Activated CD4-positive, alpha-beta T cell treated with anti-CD3 and anti-CD28 coated beads, Interleukin-2, amount 50 U/mL, for 16 hours (primary cell): ENCODE results near the gene HUNK.

Experiments
- DNase-seq: peaks from one replicate; pipeline ENCODE4 v3.0.0-alpha.2; 2020

The HUNK gene

DNA sequence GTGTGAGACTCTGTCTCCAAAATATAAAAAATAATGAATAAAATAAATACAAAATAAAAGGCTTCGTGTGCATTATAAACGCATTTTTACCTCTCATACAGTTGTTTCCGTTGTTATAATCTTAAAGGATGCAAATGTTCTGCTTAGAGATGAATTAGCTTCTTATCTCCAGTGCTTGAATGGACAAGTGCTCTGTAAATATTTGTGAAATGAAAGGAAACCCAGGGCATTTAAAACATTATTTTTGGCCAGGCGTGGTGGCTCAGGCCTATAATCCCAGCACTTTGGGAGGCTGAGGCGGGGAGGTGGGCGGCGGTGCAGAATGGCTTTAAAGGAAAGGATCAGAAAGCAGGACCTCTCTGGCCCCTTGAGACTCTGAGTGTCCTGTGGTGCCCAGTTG lies 94.5 kb downstream of the HUNK start:
- DNase-seq: no peak

DNA sequence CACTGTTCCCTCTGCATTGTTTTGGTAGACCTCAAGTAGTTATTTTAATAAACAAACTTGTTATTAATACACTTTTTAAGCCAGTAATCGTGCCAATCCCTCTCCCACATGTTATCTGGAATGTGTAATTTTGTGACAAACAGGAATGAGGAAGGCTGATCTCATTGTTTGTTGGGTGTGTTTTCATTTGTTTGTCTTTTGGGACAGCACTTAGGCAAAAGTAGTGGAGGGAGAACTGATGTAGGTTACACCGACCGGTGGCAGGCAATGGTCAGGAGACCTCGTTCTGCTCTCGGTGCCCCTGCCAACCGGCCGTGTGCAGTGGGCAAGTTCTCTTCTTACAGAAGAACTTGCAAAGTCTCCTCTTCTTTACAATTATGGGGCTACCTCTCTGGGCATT lies 99.8 kb downstream of the HUNK start:
- DNase-seq: no peak

DNA sequence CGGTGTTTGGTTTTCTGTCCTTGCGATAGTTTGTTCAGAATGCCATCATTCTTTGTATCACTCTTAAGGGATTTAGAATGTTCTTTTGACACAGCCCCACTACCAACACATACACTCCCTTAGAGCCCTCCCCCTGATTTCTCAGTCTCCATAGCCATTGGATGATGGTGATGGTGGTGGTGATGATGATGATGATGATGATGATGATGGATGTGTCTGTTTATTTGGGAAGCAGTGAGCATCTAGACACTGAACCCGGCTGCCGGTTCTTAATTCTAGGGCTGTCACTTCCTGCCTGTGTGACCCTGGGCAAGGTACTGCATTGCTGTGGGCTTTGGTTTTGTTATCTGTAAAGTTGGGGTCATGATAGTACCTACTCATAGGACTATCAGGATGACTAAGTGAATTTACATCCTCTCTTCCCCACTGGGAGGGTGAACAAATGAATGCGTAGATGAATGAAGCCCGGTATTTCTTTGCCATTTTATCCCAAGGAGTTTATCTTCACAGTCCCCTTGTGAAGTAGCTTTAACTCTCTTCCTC lies 100.7 kb downstream of the HUNK start:
- no peak for DNase-seq

DNA sequence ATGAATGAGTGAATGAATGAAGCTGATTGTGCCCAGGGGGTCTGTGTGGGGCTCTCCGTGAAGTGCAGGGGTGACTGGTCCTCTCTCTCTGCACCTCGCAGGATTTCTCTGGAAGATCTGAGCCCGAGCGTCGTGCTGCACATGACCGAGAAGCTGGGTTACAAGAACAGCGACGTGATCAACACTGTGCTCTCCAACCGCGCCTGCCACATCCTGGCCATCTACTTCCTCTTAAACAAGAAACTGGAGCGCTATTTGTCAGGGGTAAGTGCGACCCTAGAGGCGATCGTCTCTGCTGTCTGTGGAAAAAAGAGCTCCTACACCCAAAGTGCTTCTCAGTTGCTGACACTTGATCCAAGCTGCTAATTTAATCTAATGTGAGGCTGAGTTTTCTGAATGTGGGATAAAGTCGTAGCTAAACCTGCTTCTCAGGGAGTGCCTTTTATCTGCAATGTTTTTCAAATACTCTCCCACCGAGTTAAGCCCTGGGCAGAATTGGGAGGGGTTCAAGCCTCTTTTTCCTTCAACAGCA lies 101.7 kb downstream of the HUNK start:
- DNase-seq: peak; percentile 25

DNA sequence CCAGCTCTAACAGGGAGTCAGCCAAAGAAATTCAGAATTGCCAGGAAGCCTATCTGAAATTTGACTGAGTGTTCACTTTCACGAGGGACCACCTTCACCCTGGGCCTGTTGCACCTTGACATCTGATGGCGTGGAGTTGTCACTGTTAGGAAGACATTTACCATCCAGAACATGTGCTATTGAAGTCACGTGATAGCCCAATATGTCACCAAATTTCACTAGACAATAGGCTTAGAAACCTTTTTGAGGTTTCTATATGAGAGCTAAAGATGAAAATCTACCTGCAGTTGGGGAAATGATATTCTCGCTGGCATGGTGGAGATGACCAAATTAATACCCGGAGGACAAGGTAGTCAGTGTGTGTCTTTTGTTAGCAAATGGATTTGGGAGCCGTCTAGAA lies 102.7 kb downstream of the HUNK start:
- DNase-seq: no peak

DNA sequence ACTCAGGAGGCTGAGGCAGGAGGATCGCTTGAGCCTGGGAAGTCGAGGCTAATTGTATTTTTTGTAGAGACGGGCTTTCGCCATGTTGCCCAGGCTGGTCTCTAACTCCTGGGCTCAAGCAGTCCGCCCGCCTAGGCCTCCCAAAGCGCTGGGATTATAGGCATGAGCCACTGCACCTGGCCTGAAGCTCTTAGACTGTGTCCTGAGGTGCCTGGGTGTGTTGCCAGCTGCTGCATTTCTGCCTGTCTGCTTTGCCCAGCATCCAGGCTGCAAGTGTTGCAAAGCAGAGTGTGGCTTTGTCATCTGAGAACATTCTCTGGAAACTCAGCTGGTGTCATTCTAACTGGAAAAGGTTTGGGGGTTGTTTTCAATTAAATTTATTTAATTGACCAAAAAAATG lies 105.0 kb downstream of the HUNK start:
- DNase-seq: no peak

DNA sequence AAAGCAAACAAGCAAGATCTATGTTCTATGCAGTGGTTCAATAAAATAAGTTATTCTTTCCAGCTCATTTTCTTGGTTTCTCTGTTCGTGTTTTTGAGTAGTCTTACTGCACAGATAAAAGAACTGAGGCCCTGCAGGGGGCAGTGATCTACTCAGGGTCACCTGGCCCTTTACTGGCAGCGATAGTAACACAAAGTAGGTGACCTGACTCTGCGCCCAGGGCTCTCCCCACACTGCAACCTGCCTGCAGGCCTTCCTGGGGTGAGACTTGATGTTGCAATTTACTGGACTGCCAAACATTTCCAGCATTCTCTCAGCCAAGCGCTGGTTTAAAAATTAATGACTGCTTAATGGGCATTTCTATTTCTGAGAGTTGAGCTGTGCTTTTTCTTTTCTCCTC lies 110.3 kb downstream of the HUNK start:
- DNase-seq: no peak

DNA sequence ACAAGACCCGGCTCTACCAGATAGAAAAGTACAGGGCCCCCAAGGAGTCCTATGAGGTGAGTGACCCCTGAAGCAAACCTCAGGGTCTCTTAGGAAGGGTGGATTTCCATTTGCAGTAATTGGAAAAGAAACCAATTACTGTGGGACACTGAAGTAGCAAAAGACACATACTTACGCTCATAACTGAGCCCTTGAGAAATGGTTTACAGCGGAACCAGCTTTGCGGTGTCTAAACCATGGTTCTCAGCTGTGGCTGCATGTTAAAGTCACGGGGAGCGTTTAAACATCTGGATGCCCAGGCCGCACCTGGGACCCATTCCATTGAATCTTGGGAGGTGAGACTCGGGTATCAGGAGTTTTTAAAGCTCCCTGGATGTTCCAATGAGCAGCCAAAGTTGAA lies 110.7 kb downstream of the HUNK start:
- no peak for DNase-seq

DNA sequence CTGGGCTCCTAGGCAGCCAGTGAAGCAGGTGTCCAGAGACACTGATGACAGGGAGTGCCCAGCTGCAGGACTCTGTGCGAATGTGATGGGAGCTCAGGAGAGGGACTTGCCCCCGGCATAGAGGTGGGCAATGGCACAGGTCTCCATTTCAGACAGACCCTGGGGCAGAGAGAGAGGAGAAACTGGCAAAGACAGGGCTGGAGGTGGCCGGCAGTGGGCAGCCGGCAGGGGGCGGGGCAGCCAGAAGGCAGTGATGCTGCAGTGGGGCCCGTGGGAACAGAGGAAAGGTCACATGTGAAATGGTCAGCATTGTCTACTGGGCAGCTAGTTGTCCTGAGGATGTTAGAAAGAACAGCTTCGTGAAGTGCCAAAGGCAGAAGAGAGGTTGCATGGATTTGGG lies 112.6 kb downstream of the HUNK start:
- no peak for DNase-seq

DNA sequence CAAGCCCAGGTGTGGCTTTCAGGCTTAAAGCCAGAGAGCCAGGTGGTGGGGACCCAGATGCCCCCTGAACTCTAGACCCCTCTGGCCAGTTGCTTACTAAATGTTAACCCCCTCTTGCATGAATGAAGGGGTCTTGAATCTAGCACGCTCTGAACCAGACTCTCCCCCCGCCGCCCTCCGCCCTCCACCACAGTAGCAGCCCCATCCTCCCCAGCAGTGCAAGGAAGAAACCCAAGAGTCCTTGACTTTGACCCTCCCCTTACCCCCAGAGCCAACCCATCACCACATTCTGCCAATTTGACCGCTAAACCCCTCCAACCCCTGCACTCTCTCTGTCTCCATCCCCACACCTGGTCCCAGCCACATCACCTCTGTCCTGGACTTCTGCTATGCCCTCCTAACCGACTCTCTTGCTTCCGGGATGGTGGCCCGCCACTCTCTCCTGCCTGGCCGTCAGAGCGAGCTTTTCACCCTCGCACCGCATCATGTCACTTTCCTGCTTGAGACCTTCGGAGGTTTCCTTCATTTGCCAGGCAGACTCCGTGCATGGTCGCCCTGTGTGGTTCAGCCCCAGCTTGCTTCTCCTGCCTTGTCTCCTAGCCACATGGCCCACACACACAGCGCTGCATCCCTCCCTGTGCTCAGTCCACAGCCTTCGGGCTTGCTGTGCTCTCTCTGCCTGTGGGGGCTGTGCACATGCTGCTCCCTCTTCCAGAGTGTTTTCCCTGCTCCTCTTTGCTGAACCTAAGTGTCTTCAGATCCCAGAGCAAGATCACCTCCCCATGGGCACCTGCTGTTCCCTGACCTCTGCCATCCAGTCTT lies 113.4 kb downstream of the HUNK start:
- no peak for DNase-seq

DNA sequence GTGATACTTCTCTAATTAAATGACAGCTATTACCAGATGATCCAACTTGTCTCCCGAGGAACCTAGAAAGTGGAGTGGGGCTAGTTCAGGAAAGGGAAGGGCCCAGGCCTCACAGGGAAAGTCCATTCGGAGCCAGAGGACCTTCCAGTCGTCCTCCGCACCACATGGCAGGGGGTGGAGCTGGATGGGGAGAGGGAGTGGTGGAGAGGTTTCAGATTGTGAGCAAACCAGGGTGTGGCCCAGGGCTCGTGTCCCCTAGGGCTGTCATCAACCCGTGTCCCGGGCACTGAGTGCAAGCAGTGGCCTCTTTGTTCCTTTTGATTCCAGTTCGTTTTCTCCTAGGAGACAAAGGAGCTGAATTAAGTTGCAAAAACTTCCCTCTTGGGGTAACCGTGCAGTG lies 114.9 kb downstream of the HUNK start:
- DNase-seq: no peak

DNA sequence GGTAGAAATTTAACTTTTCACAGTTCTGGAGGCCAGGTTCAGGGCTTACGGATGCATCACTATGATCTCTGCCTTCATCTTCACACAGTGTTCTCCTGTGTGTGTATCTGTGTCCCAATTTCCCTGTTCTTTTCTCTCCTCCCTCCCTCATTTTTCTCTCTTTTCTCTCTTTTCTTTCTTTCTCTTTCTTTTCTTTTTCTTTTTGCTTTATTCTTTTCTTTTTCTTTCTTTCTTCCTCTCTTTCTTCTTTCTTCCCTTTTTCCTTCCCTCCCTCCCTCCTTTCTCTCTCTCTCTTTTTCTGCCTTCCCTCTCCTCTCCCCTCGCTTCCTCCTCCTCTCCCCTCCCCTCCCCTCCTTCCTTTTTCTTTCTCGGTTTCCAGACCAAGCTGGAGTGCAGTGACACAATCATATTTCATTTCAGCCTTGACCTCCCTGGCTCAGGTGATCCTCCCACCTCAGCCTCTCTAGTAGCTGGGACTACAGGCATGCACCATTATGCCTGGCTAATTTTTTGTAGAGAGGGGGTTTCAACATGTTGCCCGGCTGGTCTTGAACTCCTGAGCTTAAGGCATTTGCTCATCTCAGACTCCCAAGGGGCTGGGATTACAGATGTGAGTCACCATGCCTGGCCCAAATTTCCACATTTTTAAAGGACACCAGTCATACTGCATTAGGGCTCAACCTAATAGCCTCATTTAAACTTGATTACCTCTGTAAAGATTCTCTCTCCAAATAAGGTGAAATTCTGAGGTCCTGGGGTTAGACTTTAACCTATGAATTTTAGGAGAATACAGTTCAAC lies 115.9 kb downstream of the HUNK start:
- DNase-seq: no peak

DNA sequence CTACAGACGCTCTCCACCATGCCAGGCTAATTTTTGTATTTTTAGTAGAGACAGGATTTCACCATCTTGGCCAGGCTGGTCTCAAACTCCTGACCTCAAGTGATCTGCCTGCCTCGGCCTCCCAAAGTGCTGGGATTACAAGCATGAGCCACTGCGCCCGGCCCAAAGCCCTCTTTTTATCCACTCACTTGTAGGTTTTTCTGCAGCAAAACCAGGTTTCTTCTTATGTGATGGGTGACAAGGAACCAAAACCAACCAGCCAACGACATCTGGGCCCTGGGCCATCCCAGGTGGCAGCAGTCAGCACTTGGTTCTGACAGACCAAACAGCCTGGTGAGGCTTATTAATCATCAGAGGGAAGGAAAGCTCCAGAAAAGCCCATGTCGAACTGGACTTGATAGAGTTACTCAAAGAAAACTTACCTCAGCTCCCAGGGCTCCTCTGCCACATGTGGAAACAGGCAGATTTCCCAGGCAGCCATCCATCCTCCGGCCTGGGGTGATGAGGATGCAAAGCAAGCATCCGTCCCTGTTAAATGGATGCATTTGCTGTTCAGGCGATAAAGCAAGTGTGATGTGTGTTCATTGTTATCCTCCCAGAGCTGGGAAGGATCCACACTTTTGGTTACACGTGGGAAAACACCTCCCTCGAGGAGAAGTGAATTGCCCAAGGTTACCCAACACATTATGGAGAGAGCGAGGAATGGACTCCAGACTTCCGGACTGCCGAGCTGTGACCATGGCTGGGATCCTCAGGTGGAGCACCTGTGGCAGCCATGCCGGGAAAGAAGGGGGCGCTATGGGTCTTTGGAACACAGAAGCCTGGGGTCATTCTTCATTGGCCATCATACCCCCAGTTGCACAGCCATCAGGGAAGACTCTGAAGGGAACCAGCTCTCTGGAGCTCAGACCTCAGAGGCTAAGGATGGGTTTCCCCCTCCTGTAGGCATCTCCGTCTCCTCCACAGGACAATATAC lies 118.8 kb downstream of the HUNK start:
- DNase-seq: no peak

DNA sequence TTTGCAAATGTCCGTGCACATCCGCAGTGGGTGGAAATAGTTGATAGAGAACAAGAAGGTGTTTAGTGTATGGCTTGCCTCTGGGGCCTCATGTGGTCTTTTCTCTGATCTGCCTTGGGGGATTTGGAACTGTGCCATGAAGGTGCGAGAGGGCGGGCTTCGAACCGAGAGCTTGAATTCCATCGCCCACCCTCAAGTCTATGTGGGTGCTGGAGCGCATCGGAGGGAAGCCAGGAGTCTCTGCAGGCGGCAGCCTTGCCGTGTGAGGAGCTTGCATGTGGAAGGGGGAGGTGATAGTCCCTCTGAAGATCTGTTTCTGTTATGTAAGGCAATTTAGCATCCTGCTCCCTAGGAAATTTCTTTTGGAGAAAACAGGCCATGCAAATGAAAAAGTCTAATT lies 119.6 kb downstream of the HUNK start:
- DNase-seq: no peak

DNA sequence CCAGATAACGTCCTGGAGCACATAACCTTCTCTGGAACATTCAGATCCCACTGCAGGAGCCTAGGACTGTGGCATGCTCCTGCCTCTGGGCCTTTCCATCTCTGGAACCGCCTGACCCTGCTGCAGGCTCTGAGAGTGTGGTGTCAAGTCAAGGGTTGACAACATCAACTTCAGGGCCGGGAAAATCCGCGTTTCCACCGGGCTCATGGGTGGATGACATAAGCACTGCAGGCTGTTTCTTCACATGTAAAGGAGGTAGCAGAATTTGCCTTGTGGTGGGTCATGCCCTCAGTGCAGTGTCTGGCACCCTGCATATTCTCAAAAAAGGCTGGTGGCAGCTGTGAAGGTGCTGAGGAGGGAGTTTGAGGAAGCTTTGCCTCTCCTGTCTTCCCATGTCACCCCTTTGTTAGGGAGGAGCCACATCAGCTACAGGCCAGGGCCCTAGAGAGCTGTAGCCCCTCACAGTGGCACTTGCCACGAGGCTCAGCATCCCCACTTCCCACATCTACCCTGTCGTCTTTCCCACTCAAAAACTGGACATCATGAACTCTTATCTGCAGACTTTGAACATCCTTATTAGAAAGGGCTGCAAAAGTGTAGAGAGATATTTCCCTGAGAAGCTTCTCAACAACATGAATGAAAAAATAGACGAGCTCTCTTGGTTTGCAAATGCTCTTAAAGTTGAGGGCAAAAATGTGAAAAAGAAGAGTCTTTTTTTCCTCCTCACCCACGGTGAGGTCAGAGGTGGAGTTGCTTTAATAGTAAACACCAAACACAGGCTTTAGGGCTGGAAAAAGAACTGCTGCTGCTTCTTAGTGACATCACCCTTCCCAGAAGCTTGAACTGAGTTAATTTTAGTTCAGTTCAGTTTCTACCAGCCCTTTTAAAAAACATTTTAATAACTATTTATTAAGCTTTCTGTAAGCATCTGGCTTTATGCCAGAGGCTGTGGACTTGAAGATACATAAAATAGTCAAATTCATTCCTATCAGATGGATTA lies 121.3 kb downstream of the HUNK start:
- DNase-seq: no peak

DNA sequence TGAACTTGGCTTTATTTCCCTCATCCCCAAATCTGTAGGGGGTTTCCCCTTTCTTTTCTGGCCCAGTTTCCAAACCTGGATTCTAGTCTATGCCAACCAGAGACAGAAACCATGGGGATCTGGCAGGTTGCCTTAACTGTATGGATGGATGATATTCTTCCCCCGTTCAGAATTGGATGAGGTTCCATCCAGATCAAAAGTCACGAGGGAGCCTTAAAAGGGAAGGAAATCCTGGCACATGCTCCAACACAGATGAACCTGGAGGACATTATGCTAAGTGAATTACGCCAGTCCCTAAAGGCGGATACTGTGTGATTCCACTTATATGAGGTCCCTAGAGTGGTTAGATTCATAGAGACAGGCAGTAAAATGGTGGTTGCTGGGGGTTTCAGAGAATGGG lies 124.4 kb downstream of the HUNK start:
- DNase-seq: no peak

DNA sequence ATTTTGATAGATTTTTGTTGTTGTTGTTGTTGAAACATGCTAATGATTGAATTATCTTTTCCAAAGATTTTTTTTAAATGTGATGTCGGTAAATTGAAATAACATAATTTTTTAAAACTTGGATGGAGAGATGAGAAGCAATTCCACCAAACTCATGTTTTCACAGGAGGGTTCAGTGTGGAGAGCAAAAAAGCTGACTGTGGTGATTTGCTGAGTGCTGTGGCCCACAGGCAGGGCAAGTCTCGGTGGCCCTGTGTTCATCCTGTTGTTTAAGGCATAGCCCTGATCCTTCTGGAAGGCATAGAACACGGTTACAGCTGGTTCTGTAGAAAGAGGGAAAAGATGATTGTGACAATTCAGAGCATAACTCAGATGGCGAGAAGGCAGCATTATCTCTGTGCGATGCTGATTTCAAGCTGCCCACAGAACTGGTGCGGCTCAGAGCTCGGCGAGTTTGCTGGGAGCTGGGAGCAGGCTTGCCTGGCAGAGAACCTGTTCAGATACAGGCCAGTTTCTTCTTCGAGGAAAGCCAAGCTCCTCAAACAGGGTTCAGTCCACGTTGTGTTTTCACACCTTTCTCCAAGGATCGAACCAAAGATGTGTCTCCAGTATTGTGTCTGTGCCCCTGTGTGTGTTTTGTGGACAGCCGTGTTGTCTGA lies 127.1 kb downstream of the HUNK start:
- DNase-seq: no peak

DNA sequence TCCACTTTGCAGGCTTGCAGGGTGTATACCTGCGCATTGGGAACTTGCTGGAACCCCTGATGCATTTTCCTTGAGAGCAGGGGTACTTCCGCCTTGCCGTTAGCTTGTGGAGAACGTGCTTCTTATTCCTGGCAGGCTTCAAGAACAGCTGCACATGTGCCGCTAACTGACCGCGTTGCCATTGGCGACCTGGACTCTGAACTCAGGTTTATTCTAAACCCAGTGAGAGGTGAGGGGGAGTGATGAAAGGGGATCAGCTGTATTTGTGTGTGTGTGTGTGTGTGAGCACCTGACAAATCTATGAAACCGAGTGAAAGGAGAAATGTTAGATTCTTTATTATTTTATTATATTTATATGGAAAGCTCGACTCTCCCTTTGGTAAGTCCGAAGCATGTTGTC lies 128.6 kb downstream of the HUNK start:
- DNase-seq: no peak

DNA sequence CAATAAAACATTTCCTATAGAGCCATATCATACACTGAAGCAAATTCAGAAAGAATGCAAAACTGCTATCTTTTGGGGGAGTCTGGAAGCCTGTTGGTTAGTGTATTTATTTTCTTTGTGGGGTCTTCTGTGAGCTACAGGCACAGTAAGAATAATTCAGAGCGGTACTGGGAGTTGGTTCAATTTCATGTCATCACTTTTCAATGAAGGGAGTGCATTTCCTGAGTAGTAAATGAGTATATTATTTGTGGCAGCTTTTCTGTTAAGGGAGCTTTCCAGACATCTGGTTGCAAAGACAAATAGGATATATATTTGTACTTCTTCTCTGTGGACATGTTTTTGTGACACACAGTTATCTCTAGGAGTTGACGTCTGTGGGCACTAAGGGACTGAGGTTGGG lies 130.6 kb downstream of the HUNK start:
- no peak for DNase-seq

DNA sequence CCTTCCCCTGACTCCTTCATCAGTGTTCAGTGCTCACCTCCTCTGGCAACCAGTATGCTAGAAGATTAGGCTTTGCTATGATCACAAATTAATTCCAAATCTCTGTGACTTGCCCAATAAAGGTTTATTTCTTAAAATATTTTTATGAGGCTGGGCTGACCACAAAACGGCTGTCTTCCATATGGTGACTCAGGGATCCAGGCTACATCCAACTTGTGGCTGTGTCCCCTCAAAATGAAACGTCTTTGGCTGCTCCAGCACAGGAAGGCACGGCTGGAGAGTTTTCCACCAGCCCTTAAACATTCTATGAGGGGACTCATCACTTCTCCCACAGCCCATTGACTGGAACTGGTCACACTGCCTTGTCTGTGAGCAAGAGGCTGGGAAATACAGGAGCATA lies 131.5 kb downstream of the HUNK start:
- no peak for DNase-seq

DNA sequence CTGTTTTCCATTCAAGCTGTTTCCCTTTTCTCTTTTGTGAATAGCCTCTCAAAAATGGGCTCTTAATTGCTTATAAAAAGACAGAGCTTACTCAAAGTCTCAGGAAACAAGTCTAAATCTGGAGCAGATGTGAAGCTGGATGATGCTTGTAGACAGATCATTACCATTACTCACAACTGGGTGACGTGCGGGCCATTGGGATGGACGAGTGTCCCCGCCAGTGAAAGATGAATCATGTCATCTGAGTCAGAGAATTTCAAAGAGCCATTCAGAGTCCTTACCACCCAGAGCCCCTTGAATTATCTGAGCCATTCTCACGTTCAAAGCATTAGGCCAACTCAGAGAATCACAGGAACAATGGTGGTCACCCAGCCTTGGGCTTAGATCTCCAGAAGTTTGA lies 134.6 kb downstream of the HUNK start:
- no peak for DNase-seq
